GM06990 (cell line): ENCODE measurements around the gene PSMA4.
"Not testable (repeated sequence)": the region's sequence is repeated elsewhere in the genome, so short reads cannot be mapped to it uniquely, and the experiment has no call there.

Source experiments
- DNase-seq: peaks from one replicate; pipeline ENCODE4 v3.0.0-alpha.2; 2011; ENCODE audit not compliant: insufficient read length; ENCODE audit errors: extremely low read depth
- H3K27me3 ChIP-seq: replicated peaks from 2 replicates; pipeline ENCODE4 v1.6.0; 2011; ENCODE audit warnings: low read length; ENCODE audit not compliant: control insufficient read depth, insufficient read depth
- H3K36me3 ChIP-seq: 2 replicates; pipeline ENCODE4 v1.5.1; 2011; ENCODE audit warnings: low read length; ENCODE audit not compliant: control insufficient read depth, insufficient read depth
- H3K4me3 ChIP-seq: replicated peaks from 2 replicates; pipeline ENCODE4 v1.5.1; 2011; ENCODE audit warnings: low read depth, mild to moderate bottlenecking, control low read depth, low read length
- CTCF ChIP-seq: IDR thresholded peaks from 2 replicates; pipeline ENCODE4 v1.5.1; 2011; ENCODE audit warnings: low read length, control low read depth, mild to moderate bottlenecking, inconsistent platforms; ENCODE audit not compliant: insufficient read depth, poor library complexity, severe bottlenecking

Gene PSMA4

GRCh38 chr15:78507831-78508160 lies 32.4 kb upstream of the PSMA4 start:
- Histone ChIP-seq H3K27me3 (no peaks in the 10 kb centered on the region), H3K4me3 (peak overlapping the region; percentile 91), H3K36me3 (no peaks in the 10 kb centered on the region)
- no peak for DNase-seq
- TF ChIP-seq CTCF, result no peak

- Histone ChIP-seq H3K4me3 (peak overlapping the region; percentile 91), H3K27me3 (no peaks in the 10 kb centered on the region), H3K36me3 (no peaks in the 10 kb centered on the region)
- no peak for DNase-seq
- no peak for TF ChIP-seq CTCF
Observed at GRCh38 chr15:78508272-78508671, 32.0 kb upstream of the PSMA4 start.

GRCh38 chr15:78509726-78510312 lies 30.4 kb upstream of the PSMA4 start:
- Histone ChIP-seq H3K27me3 (no peaks in the 10 kb centered on the region), H3K4me3 (no peak overlapping the region), H3K36me3 (no peaks in the 10 kb centered on the region)
- DNase-seq, result no peak
- no peak for TF ChIP-seq CTCF

GRCh38 chr15:78520035-78520434 lies 20.2 kb upstream of the PSMA4 start:
- DNase-seq, H3K36me3 ChIP-seq, H3K27me3 ChIP-seq, H3K4me3 ChIP-seq: not testable (repeated sequence)

- TF ChIP-seq CTCF, result no peak
- H3K4me3 ChIP-seq, result no peak overlapping the region
- DNase-seq, result no peak
- H3K36me3 ChIP-seq, result no peaks in the 10 kb centered on the region
- H3K27me3 ChIP-seq, result no peaks in the 10 kb centered on the region
Observed at GRCh38 chr15:78524230-78524629, 16.0 kb upstream of the PSMA4 start.

- H3K36me3 ChIP-seq, result no peaks in the 10 kb centered on the region
- DNase-seq, result no peak
- no peak for TF ChIP-seq CTCF
- H3K4me3 ChIP-seq, result no peak overlapping the region
- no peaks in the 10 kb centered on the region for H3K27me3 ChIP-seq
Observed at GRCh38 chr15:78527325-78527724, 12.9 kb upstream of the PSMA4 start.
